ENCODE results near the gene GRIN1. TPM values are rescaled to one million over a fixed set of nuclear protein-coding genes. Genes with fewer than 3 reads are reported as not detected.
A peak's percentile ranks its signal among the peaks of the same experiment; 100 is the strongest.

GRIN1 gene
- total RNA-seq, 2 experiments from 2014 or later = 0.06 to 0.15 TPM

GRCh38 chr9:137190315-137190856, 51.4 kb downstream of the GRIN1 start:
- intact Hi-C loops (cut with micrococcal nuclease; ENCODE audit: unreplicated experiment) = no loop called here
- Histone ChIP-seq H3K4me1 (ENCODE audit: insufficient read depth, low read length, poor library complexity, severe bottlenecking) (peaks cover 27% of the 10 kb centered on the region), H3K9me2 (ENCODE audit: insufficient read depth, low read length) (no peaks in the 10 kb centered on the region), H3K27ac (ENCODE audit: low read depth, low read length, poor library complexity, severe bottlenecking) (no peak overlapping the region), H2AFZ (ENCODE audit: low read length) (no peak overlapping the region), H3K4me2 (ENCODE audit: low read length) (peak overlapping the region; percentile 97), H3K9me3 (ENCODE audit: low read length) (no peaks in the 10 kb centered on the region), H4K20me1 (ENCODE audit: insufficient read depth, low read length) (peaks cover 6% of the 10 kb centered on the region; the same call in 1 of the 2 replicates), H3K4me3 (ENCODE audit: low read depth, low read length, poor library complexity, severe bottlenecking) (peak overlapping the region; percentile 94), H3K79me2 (ENCODE audit: insufficient read depth, low read depth, low read length) (peaks cover 32% of the 10 kb centered on the region), H3K36me3 (ENCODE audit: insufficient read depth, low read length) (peaks cover 31% of the 10 kb centered on the region; the same call in 1 of the 2 replicates)
- POLR2A ChIA-PET = interaction anchor here (3.2 kb wide), 1 partner anchor 11 kb away, joined by 16 read pairs; the partner anchor contains the start of gene TPRN
- no TSS peak for BruUV-seq (replicated peaks)
- CTCF ChIA-PET (ENCODE audit: unreplicated experiment) = interaction anchor here (1.3 kb wide), 1 partner anchor 61 kb away, joined by 5 read pairs; no protein-coding TSS in a partner anchor
- no peak for DNase-seq (ENCODE audit: low spot score)
- TF ChIP-seq EZH2phosphoT487 (IDR thresholded peaks at IDR 0.05; ENCODE audit: borderline replicate concordance, low read depth, low read length) (no peak), CTCF (conservative IDR thresholded peaks at IDR 0.05; ENCODE audit: low read length) (no peak)

DNA sequence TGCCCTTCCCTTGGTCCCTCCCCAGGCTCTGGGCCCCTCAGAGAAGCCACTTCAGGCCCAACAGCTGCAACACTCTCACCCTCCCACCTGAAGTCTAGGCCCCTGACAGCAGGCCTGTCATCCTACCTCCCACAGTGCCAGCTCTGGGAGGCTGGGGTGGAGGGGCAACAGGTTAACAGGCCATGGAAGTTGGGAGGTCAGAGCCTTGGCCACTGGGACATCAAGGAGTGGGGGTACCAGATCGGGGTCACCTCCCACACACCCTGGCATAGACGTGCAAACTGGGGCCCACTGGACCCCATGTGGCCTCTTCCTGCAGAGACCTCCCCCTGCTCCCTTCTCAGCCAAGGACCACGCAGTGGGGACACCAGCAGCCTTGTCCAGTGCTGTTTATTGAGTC, 52.3 kb downstream of the GRIN1 start:
- H3K79me2 ChIP-seq (ENCODE audit: insufficient read depth, low read depth, low read length) = peaks cover 32% of the 10 kb centered on the region

More for the DNA sequence above, 52.3 kb downstream of the GRIN1 start:
- TF ChIP-seq EZH2phosphoT487 (IDR thresholded peaks at IDR 0.05; ENCODE audit: borderline replicate concordance, low read depth, low read length) = no peak
- TF ChIP-seq CTCF (conservative IDR thresholded peaks at IDR 0.05; ENCODE audit: low read length) = no peak
- Histone ChIP-seq H3K36me3 (ENCODE audit: insufficient read depth, low read length) (peaks cover 24% of the 10 kb centered on the region; the same call in 1 of the 2 replicates), H3K4me2 (ENCODE audit: low read length) (no peak overlapping the region), H2AFZ (ENCODE audit: low read length) (no peak overlapping the region), H3K9me3 (ENCODE audit: low read length) (no peaks in the 10 kb centered on the region), H3K27ac (ENCODE audit: low read depth, low read length, poor library complexity, severe bottlenecking) (no peak overlapping the region), H3K9me2 (ENCODE audit: insufficient read depth, low read length) (no peaks in the 10 kb centered on the region), H3K4me1 (ENCODE audit: insufficient read depth, low read length, poor library complexity, severe bottlenecking) (peaks cover 26% of the 10 kb centered on the region), H3K4me3 (ENCODE audit: low read depth, low read length, poor library complexity, severe bottlenecking) (no peak overlapping the region), H4K20me1 (ENCODE audit: insufficient read depth, low read length) (peaks cover 6% of the 10 kb centered on the region; the same call in 1 of the 2 replicates)
- POLR2A ChIA-PET = no interaction called here
- no TSS peak for BruUV-seq (replicated peaks)
- DNase-seq (ENCODE audit: low spot score) = no peak
- CTCF ChIA-PET (ENCODE audit: unreplicated experiment) = interaction anchor here (0.6 kb wide), 1 partner anchor 15 kb away, joined by 6 read pairs; no protein-coding TSS in a partner anchor
- intact Hi-C loops (cut with micrococcal nuclease; ENCODE audit: unreplicated experiment) = no loop called here
